ENCODE measurements around the gene RPL15. TPM values are rescaled to one million over a fixed set of nuclear protein-coding genes. Genes with fewer than 3 reads are reported as not detected.
A peak's percentile ranks its signal among the peaks of the same experiment; 100 is the strongest.
"Not testable (repeated sequence)": the region's sequence is repeated elsewhere in the genome, so short reads cannot be mapped to it uniquely, and the experiment has no call there.

The RPL15 gene
- total RNA-seq = 1,284 and 1,647 TPM in 2 replicates
- polyA plus RNA-seq (2012) = 2,127 TPM

DNA sequence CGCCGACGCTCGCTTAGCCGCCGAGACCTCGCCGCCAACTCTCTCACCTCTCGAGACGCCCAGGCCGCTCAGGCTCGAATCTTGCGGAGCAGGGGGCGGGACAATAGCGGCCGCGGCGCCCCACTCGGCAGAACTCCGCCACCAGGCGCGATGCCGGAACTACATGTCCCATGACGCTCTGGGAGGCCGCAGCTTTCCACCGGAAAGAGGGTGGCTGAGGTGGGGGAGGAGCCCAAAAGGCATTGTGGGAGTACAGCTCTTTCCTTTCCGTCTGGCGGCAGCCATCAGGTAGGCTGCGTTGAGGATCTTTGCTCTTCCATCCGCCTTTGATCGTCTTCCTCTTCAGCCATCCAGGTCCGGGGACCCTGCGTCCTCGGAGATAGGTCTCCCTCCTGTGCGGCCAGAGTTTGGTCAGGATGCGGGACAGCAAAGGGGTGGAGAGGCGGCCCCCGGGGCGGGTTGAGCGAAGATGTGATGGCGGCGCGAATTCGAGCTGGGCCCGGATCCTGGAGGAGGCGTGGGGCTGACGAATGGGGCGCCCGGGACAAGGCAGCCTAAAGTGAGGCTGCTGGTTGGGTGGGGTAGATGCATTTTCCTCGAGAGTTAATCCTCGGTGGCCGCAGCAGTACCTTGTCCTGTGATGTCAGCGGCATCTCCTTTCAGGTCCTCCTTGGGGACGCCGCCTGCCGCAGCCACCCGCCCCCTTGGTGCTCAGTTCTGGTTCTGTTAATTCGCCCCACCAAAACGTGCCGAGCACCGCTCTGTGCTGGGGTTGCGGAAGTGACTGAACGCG is at the start of gene RPL15, which contains the start of gene NKIRAS1:
TSS of gene RPL15 (plus strand) at position 247 of the 793 bp plus-strand sequence. CDS start 728 bp downstream, outside the sequence.
TSS of gene NKIRAS1 (minus strand) at position 105 of the 793 bp plus-strand sequence. CDS start 6,086 bp downstream, outside the sequence.
- peak; percentile 98 for DNase-seq (ENCODE audit: low read depth)

DNA sequence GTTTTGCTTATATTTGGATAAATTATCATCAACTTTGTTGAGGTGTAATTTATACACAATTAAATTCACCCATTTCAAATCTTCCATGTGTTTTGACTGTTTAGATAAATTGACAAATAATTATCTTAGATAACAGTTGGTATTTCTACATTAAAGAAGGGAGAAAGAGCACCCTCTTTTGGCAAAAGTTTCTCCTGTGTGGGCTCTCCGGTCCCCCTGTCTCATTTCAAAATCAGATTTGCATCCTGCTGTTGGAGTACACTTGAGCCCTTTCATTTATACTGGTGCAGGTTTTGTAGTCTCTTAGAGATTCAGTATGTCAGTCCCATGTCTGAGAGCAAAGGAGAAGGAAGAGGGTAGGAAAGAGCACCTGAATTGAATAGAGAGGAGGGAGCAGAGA is 49.5 kb upstream of the RPL15 start:
- DNase-seq (ENCODE audit: low read depth) = no peak

DNA sequence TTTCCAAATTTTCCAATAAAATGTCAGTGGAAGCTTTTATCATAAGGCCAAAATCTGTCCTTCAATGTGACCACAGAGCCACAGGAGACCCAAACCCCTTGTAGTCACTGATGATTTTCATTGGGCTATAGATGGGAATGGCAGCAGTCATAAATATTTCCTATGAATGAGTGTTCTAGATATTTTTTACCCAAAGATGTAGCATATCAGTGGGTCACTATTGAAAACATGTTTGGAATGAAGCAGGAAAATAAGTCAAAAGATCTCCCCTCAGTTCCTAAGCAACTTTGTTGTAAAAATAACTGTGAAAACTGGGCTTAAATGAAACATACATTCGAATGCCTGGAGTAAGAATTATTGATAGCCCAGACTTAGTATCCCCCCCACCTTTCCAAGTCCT is 49.1 kb upstream of the RPL15 start:
- DNase-seq (ENCODE audit: low read depth) = no peak

DNA sequence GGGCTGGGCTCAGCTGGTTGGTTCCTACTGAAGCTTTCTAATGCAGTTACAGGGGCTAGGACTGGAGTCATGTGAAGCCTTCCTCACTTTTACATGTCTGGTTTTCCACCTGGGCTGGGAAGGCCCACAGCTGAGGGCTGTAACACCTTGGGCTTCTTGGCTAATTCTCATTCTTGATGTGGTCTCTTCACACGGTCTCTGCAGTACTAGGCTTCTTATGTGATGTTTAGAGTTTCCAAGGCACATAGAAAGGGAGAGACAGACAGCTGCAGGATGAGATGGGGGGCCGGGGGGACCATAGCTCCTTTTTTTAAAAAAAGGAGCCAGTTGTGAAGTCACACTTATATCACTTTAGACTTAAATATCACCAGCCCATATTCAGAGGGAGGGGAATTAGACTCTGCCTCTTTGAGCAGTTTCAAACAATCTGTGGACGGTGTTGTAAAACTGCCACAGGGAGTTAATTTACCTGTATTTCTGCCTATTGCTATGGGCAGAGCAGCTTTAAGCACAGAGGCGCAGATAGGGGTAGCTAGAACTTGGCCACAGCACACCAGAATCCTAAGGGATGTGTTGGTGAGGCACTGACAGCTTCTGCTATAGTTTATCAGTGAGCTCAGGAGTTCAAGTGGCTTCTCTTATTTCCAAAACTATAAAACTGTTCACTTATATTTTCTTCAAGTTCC is 46.8 kb upstream of the RPL15 start:
- DNase-seq (ENCODE audit: low read depth) = no peak

DNA sequence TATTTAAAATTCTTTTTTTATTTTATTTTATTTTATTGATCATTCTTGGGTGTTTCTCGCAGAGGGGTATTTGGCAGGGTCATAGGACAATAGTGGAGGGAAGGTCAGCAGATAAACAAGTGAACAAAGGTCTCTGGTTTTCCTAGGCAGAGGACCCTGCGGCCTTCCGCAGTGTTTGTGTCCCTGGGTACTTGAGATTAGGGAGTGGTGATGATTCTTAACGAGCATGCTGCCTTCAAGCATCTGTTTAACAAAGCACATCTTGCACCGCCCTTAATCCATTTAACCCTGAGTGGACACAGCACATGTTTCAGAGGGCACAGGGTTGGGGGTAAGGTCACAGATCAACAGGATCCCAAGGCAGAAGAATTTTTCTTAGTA is 46.3 kb upstream of the RPL15 start:
- DNase-seq (ENCODE audit: low read depth) = not testable (repeated sequence)

DNA sequence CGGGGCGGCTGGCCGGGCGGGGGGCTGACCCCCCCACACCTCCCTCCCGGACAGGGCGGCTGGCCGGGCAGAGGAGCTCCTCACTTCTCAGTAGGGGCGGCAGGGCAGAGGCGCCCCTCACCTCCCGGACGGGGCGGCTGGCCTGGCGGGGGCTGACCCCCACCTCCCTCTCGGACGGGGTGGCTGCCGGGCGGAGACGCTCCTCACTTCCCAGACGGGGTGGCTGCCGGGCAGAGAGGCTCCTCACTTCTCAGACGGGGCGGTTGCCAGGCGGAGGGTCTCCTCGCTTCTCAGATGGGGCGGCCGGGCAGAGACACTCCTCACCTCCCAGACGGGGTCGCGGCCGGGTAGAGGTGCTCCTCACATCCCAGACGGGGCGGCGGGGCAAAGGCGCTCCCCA is 45.6 kb upstream of the RPL15 start:
- not testable (repeated sequence) for DNase-seq (ENCODE audit: low read depth)

DNA sequence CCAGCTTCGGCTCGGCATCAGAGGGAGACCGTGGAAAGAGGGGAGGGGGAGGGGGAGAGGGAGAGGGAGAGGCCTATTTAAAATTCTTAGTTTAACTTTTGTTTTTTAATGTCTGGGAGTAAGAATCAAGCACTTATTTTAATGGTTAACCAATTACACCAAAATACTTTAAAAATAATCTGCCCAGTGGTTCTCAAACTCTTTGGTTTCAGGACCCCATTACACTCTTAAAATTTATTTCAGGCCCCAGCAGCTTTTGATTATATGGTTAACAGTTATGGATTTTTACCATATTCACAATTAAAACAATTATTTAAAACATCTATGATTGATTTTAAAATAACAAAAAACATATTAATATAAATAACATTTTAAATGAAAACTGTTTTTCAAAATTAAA is 44.6 kb upstream of the RPL15 start:
- DNase-seq (ENCODE audit: low read depth) = no peak

DNA sequence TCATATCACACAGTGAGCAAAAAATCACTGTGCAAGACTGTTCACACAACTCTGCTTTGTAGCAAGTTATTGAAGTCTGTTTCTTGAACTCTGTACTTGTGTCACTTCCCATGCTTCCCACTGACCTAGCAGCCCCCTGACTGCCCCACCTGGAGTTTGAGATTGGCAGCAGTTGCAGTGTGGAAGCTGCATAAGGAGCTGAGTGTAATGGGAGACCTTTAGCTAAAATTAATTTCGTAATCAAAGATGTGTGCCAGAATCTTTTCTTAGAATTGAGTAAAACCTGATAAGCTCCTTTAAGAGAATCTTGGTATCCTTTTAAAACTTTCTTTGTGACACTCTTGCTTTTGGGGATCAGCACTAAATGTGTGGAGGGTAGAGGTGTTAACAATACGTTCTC is 43.0 kb upstream of the RPL15 start:
- DNase-seq (ENCODE audit: low read depth) = peak; percentile 19

DNA sequence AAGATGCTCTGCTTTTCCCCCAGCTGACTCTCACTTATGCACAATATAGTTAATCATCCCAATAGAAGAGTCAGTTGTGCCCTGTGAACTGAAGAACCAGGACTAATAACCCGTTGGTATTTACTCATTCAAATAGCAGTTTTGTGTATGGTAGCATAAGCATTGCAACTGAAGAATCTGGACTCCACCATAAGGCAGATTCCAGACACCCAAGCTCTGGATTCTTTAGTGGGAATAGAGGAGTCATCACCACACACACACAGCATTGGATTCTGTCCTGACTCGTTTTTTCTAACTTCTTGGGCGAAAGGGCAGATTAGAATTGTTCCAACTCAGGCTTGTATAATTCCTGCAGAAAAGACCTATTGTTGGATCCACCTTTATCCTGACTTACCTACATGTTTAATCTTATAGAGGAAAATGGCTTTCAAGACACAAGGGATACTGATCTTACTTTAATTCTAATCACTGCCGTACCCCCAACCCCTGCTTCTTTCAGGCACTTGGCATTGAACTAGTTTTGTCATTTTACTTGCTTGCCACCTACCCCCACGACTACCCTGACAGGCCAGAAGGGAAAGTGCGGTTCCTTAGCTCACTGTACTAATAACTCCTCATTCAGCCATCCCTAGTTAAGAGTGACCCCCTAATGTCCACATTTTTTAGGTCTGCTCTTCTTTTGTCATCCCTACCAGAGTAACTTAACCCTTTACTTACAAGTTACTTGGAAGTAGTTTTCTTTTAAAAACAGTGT is 42.4 kb upstream of the RPL15 start:
- peak; percentile 31 for DNase-seq (ENCODE audit: low read depth)

DNA sequence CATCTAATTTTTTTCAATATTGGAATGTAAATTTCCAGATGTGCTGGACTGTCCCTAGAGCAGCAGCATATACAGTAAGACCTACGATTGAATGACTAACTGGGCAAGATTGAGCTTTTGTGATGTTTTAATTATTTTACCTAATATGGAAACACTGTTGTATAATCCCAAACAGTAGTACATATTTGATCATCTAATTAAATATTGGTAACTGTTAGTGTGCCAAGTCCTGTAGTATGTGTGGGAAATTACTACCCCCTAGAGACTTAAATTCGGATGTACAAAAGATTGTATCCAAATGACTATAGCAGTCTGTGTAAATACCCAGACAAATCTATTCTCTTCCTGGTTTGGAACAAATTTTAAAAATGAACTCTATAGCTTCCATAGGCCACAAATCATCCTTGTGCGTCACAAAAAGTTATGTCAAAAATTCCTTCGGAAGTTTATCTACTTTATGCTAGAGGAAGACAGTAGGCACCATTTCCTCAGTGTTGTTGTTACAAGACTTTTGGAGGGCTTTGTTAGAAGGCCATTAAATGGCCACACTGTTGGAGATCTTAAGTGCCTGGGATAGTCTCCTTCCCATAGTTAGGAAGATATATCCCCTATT is 41.7 kb upstream of the RPL15 start:
- DNase-seq (ENCODE audit: low read depth) = no peak

DNA sequence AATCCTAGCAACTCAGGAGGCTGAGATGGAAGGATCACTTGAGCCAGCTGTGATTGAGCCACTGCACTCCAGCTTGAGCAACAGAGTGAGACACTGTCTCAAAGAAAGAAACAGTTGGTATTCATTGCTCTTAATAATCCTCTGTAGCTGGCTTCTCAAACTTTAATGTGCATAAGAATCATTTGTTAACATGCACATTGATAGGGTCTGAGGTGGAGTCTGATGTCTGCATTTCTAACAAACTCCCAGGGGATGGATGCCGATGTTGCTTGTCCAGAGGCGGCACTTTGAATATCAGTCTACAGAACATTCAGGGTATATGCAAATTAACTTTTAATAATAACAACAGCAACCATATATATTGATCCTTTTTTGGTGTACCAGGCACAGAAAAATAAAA is 40.0 kb upstream of the RPL15 start:
- DNase-seq (ENCODE audit: low read depth) = no peak

DNA sequence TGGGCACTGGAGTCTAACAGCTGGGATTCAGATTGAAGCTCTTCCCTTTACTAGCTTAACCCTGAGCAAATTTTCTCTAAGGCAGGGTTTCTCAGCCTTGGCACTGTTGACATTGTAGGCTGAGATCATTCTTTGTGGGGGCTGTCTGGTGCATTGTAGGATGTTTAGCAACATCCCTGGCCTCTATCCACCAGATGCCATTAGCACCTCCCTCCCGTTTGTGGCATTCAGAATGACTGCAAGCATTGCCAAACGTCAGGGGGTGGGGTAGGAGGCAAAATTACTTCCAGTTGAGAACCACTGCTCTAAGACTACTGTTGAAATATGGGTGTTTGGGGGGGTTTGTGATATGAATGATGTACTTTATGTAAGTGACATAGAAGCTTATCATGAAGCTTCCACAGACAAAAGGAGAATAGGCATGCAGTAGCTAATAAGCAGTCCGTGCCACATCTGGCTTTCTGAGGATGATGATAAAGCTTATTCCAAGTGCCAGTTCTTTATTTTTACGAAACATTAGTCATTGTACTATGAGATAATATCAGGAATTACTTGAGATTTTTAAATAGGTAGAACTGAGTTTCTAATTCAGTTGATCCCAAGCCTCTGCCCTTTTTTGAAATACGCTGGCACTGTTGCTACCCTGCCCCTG is 39.5 kb upstream of the RPL15 start:
- DNase-seq (ENCODE audit: low read depth) = peak; percentile 70

DNA sequence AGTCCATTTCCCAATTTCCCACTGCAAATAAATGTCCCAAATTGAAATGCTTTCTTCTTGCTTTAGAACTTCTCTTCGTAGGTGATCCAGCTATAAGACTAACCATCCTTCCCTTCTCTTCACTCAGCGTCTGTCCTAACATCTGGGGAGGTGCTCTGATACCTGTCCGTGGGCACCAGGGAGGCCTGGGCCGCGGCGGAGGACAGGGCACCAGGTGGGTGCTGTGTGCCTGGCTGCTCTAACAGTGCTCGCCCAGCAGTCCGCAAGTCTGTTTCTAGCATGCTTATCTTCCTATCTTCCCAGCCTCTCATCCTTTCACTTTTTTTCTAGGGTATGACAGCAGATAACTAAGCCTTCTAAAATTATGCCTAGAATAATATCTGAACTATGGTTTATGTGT is 37.4 kb upstream of the RPL15 start:
- no peak for DNase-seq (ENCODE audit: low read depth)

DNA sequence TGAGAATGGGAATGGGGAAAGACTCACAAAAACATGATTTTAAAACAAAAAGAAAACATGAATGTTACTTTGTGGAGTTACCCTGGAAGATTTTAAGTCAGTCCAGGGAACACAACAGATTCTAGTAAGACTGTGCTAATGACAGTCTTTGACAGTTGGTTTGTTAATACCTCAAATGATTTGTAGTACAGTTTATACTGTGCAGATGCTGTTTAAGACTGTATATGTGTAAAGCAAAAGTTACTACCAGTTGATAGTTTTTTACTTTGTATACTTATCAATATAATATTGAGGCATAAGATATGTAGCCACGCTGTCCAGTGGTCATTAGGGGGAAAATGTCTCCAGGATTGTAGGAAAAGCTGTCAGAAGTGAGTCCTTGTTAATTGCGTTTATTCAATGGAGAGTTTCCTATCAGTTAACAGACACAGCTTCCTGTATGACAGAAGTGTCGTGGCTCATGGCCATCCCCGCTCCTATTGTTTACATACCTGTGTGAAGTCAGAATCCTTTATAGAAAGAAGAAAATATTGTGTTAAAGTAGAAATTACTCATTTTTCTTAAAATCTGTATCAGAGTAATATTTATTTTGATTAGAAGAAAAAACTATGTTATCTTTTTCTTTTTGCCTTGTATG is 36.1 kb upstream of the RPL15 start:
- no peak for DNase-seq (ENCODE audit: low read depth)

DNA sequence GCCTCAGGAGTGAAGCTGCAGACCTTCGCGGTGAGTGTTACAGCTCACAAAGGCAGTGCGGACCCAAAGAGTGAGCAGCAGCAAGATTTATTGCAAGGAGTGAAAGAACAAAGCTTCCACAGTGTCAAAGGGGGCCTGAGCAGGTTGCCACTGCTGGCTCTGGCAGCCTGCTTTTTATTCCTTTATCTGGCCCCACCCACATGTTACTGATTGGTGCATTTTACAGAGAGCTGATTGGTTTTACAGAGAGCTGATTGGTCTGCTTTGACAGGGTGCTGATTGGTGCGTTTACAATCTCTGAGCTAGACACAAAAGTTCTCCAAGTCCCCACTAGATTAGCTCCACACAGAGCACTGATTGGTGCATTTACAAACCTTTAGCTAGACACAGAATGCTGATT is 34.9 kb upstream of the RPL15 start:
- not testable (repeated sequence) for DNase-seq (ENCODE audit: low read depth)

DNA sequence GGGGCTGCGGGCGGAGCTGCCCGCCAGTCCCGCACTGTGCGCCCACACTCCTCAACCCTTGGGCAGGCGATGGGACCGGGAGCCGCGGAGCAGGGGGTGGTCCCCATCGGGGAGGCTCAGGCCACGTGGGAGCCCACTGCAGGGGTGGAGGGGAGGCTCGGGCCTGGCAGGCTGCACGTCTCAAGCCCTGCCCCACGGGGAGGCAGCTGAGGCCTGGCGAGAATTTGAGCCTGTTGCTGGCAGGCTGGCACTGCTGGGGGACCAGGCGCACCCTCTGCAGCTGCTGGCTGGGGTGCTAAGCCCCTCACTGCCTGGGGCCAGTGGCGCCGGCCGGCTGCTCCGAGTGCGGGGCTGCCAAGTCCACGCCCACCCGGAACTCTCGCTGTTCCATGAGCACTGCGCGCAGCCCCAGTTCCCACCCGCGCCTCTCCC is 34.4 kb upstream of the RPL15 start:
- no peak for DNase-seq (ENCODE audit: low read depth)

DNA sequence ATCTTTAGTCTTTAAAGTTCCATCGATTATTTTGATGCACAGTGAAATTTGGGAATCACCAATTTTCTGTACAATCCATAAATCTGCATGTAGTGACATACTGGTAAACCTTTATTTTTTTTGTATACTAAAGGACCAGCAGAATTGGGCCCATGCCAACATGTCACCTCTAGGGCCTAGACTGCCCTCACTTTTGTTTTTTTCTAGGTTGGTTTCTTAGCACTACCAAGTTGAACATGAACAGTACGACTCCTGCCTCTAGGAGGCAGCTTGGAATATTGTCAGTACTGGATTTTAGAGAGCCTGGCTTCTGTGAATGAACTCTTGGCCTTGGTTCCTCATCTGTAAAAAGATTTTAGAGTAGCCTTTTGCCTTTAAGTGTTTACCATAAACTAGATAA is 32.5 kb upstream of the RPL15 start:
- DNase-seq (ENCODE audit: low read depth) = no peak

DNA sequence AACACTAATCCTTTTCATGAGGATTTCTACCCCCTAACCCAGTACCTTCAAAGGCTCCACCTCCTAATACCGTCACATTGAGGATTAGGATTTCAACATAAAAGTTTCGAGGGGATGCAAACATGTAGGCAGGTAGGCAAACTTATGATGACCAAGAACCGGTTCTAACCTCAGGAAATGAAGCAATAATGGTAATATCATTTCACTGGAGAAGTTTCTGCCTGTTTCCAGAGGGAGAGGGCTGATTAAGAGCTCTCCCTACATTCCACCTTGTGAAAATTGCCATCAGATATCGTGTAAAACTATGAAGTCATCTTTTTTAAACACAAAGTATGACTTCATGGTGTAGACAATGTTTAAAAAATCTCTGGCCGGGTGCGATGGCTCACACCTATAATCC is 31.7 kb upstream of the RPL15 start:
- no peak for DNase-seq (ENCODE audit: low read depth)

DNA sequence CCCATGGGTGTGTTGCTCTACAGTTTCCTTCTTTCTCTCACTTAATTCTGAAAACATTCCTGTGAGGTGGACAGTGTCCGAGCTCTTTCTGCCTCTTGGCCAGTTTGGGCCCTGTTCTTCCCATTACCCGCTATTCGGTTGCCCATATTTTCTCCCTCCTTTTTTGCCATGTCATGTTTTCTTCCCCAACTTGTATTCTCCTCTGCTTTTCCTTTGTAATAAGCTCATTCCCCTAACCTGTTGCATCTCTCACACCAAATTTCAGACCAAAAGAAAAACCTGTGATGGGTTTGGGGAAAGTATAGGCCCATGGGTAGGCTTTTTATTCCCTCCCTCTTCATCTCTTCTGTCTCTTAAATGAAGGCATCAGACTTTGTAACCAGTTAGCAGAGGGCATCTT is 30.6 kb upstream of the RPL15 start:
- no peak for DNase-seq (ENCODE audit: low read depth)

DNA sequence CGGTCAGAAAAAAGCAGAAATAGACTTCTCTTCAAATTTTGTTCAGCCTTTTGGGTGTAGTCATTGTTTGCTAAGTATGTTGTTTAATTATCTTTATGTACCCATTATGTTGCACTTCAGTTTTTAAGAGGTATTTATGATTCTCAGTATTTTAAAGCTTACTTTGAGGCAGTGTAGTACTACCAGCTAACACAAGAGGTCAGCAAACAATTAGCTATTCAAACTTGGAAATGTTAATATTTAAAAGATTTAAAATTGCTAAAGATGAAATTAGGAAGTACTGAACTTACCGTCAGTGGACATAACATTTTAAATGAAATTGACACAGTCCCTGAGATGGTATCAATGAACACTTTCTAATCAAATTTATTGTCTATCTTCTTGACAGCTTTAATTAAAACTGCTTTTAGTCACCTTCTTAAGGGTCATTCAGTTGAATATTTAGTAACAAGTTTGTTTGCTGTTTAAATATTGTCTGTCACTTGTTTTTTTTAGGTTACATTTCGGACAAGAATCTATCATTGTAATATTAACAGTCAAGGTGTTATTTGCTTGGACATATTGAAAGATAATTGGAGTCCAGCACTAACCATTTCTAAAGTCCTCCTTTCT is 28.2 kb upstream of the RPL15 start:
- peak; percentile 50 for DNase-seq (ENCODE audit: low read depth)
